ENCODE measurements around the gene MED7.

The MED7 gene

GRCh38 chr5:157164521-157164920, 21.9 kb upstream of the MED7 start:
- no peak for DNase-seq (ENCODE audit: low read depth in 3 of 3, low spot score in 1 of 3)

- DNase-seq (ENCODE audit: low read depth in 3 of 3, low spot score in 1 of 3): no peak
Observed at GRCh38 chr5:157162919-157163510, 20.4 kb upstream of the MED7 start.

- DNase-seq (ENCODE audit: low read depth in 3 of 3, low spot score in 1 of 3): no peak
Observed at GRCh38 chr5:157161996-157162395, 19.3 kb upstream of the MED7 start.

GRCh38 chr5:157160001-157160400, 17.3 kb upstream of the MED7 start:
- no peak for DNase-seq (ENCODE audit: low read depth in 3 of 3, low spot score in 1 of 3)

- DNase-seq (ENCODE audit: low read depth in 3 of 3, low spot score in 1 of 3): no peak
Observed at GRCh38 chr5:157159209-157159751, 16.6 kb upstream of the MED7 start.

GRCh38 chr5:157157293-157157891, 14.7 kb upstream of the MED7 start:
- DNase-seq (ENCODE audit: low read depth in 3 of 3, low spot score in 1 of 3): no peak

GRCh38 chr5:157155297-157155696, 12.6 kb upstream of the MED7 start:
- DNase-seq (ENCODE audit: low read depth in 3 of 3, low spot score in 1 of 3): no peak

- DNase-seq (ENCODE audit: low read depth in 3 of 3, low spot score in 1 of 3): no peak
Observed at GRCh38 chr5:157150995-157151394, 8.3 kb upstream of the MED7 start.

- DNase-seq (ENCODE audit: low read depth in 3 of 3, low spot score in 1 of 3): peak; percentile 56 to 69 (median 66)
Observed at GRCh38 chr5:157148734-157149615, 6.3 kb upstream of the MED7 start.

GRCh38 chr5:157143127-157143971, 684 bp upstream of the MED7 start:
- DNase-seq (ENCODE audit: low read depth in 3 of 3, low spot score in 1 of 3): no peak

- DNase-seq (ENCODE audit: low read depth in 3 of 3, low spot score in 1 of 3): no peak
Observed at GRCh38 chr5:157137691-157138090, 5.0 kb downstream of the MED7 start.

GRCh38 chr5:157132281-157132612, 10.4 kb downstream of the MED7 start:
- DNase-seq (ENCODE audit: low read depth in 3 of 3, low spot score in 1 of 3): no peak

- no peak for DNase-seq (ENCODE audit: low read depth in 3 of 3, low spot score in 1 of 3)
Observed at GRCh38 chr5:157130925-157131324, 11.7 kb downstream of the MED7 start.

- no peak for DNase-seq (ENCODE audit: low read depth in 3 of 3, low spot score in 1 of 3)
Observed at GRCh38 chr5:157121709-157122108, 21.0 kb downstream of the MED7 start.

GRCh38 chr5:157120102-157120501, 22.6 kb downstream of the MED7 start:
- DNase-seq (ENCODE audit: low read depth in 3 of 3, low spot score in 1 of 3): no peak

- no peak for DNase-seq (ENCODE audit: low read depth in 3 of 3, low spot score in 1 of 3)
Observed at GRCh38 chr5:157116483-157116954, 26.1 kb downstream of the MED7 start.

- no peak for DNase-seq (ENCODE audit: low read depth in 3 of 3, low spot score in 1 of 3)
Observed at GRCh38 chr5:157115502-157115901, 27.2 kb downstream of the MED7 start.

GRCh38 chr5:157115012-157115411, 27.7 kb downstream of the MED7 start:
- no peak for DNase-seq (ENCODE audit: low read depth in 3 of 3, low spot score in 1 of 3)

- no peak for DNase-seq (ENCODE audit: low read depth in 3 of 3, low spot score in 1 of 3)
Observed at GRCh38 chr5:157113002-157113401, 29.7 kb downstream of the MED7 start.

GRCh38 chr5:157109744-157110143, 32.9 kb downstream of the MED7 start:
- DNase-seq (ENCODE audit: low read depth in 3 of 3, low spot score in 1 of 3): no peak

GRCh38 chr5:157108976-157109375, 33.7 kb downstream of the MED7 start, which contains the start of gene HAVCR2:
HAVCR2 (minus strand) TSS chr5:157109044; CDS start chr5:157108983, 61 bp downstream.
- DNase-seq (ENCODE audit: low read depth in 3 of 3, low spot score in 1 of 3): no peak
